H9 (cell line): ENCODE data around the gene CCL7. TPM values are rescaled to one million over a fixed set of nuclear protein-coding genes. Genes with fewer than 3 reads are reported as not detected.
A peak's percentile ranks its signal among the peaks of the same experiment; 100 is the strongest.

ENCODE experiments used
- DNase-seq: peaks from one replicate; pipeline ENCODE4 v3.0.0-alpha.2; 2017
- H2AFZ ChIP-seq: one replicate; pipeline ENCODE4 v1.6.1; 2013; ENCODE audit warnings: mild to moderate bottlenecking, low read length, control low read depth, moderate library complexity
- H2AK5ac ChIP-seq: 2 replicates; pipeline ENCODE4 v1.6.1; 2013; ENCODE audit warnings: low read length, control low read depth, mixed read lengths; ENCODE audit not compliant: insufficient read length
- H2BK120ac ChIP-seq: one replicate; pipeline ENCODE4 v1.6.1; 2013; ENCODE audit warnings: low read depth, mild to moderate bottlenecking, low read length, control low read depth, inconsistent platforms; ENCODE audit not compliant: poor library complexity, severe bottlenecking
- H2BK12ac ChIP-seq: 2 replicates; pipeline ENCODE4 v1.6.1; 2013; ENCODE audit warnings: low read length, control low read depth, mixed read lengths, low read depth; ENCODE audit not compliant: insufficient read length
- H2BK15ac ChIP-seq: 2 replicates; pipeline ENCODE4 v1.6.1; 2013; ENCODE audit warnings: low read depth, low read length, control low read depth
- H2BK20ac ChIP-seq: one replicate; pipeline ENCODE4 v1.6.1; 2013; ENCODE audit warnings: low read depth, mild to moderate bottlenecking, low read length, control low read depth, inconsistent platforms; ENCODE audit not compliant: poor library complexity, severe bottlenecking
- H2BK5ac ChIP-seq: 2 replicates; pipeline ENCODE4 v1.6.1; 2013; ENCODE audit warnings: low read length, control low read depth, mixed read lengths; ENCODE audit not compliant: insufficient read length
- H3K14ac ChIP-seq: 2 replicates; pipeline ENCODE4 v1.6.1; 2013; ENCODE audit warnings: low read length, control low read depth; ENCODE audit not compliant: insufficient read depth
- H3K18ac ChIP-seq: 2 replicates; pipeline ENCODE4 v1.6.1; 2013; ENCODE audit warnings: low read depth, mild to moderate bottlenecking, mixed read lengths, low read length, control low read depth; ENCODE audit not compliant: insufficient read length
- H3K23ac ChIP-seq: 2 replicates; pipeline ENCODE4 v1.6.1; 2013; ENCODE audit warnings: low read length, control low read depth, mixed read lengths, low read depth; ENCODE audit not compliant: insufficient read length
- H3K23me2 ChIP-seq: 2 replicates; pipeline ENCODE4 v1.6.1; 2013; ENCODE audit warnings: low read depth, mild to moderate bottlenecking, mixed read lengths, low read length, control low read depth; ENCODE audit not compliant: insufficient read length, poor library complexity, severe bottlenecking
- H3K27ac ChIP-seq: 2 replicates; pipeline ENCODE4 v1.5.1; 2013; ENCODE audit warnings: low read length, control low read depth, mixed read lengths, low read depth; ENCODE audit not compliant: insufficient read length
- H3K27me3 ChIP-seq: 2 replicates; pipeline ENCODE4 v1.6.1; 2013; ENCODE audit warnings: low read length, control low read depth, inconsistent platforms; ENCODE audit not compliant: insufficient read depth
- H3K4ac ChIP-seq: 2 replicates; pipeline ENCODE4 v1.6.1; 2013; ENCODE audit warnings: low read depth, mild to moderate bottlenecking, control low read depth, inconsistent platforms, low read length, moderate library complexity
- H3K4me1 ChIP-seq: 2 replicates; pipeline ENCODE4 v1.6.1; 2013; ENCODE audit warnings: low read length, control low read depth, inconsistent platforms; ENCODE audit not compliant: insufficient read depth
- H3K4me2 ChIP-seq: 2 replicates; pipeline ENCODE4 v1.6.1; 2013; ENCODE audit warnings: low read length, control low read depth, mixed read lengths; ENCODE audit not compliant: insufficient read length, insufficient read depth
- H3K56ac ChIP-seq: 2 replicates; pipeline ENCODE4 v1.6.1; 2013; ENCODE audit warnings: low read depth, mild to moderate bottlenecking, mixed read lengths, low read length, control low read depth; ENCODE audit not compliant: insufficient read length
- H3K79me1 ChIP-seq: 2 replicates; pipeline ENCODE4 v1.6.1; 2013; ENCODE audit warnings: low read depth, mild to moderate bottlenecking, moderate library complexity, low read length, control low read depth, inconsistent platforms; ENCODE audit not compliant: insufficient read depth, poor library complexity, severe bottlenecking
- H3K79me2 ChIP-seq: 2 replicates; pipeline ENCODE4 v1.6.1; 2013; ENCODE audit warnings: low read length, control low read depth, inconsistent platforms; ENCODE audit not compliant: insufficient read depth
- H3K9ac ChIP-seq: 2 replicates; pipeline ENCODE4 v1.6.1; 2013; ENCODE audit warnings: low read length, control low read depth, mixed read lengths; ENCODE audit not compliant: insufficient read length; ENCODE audit errors: extremely low read depth
- H3K9me3 ChIP-seq: one replicate; pipeline ENCODE4 v1.6.1; 2013; ENCODE audit warnings: low read depth, low read length, inconsistent platforms; ENCODE audit not compliant: control insufficient read depth
- H3T11ph ChIP-seq: one replicate; pipeline ENCODE4 v1.6.1; 2013; ENCODE audit warnings: mild to moderate bottlenecking, low read length, control low read depth, inconsistent platforms
- H4K20me1 ChIP-seq: one replicate; pipeline ENCODE4 v1.6.1; 2013; ENCODE audit not compliant: control insufficient read depth, insufficient read length, insufficient read depth
- H4K5ac ChIP-seq: 2 replicates; pipeline ENCODE4 v1.6.1; 2013; ENCODE audit warnings: low read depth, mild to moderate bottlenecking, mixed read lengths, low read length, control low read depth; ENCODE audit not compliant: insufficient read length
- H4K8ac ChIP-seq: replicated peaks from 2 replicates; pipeline ENCODE4 v1.6.1; 2013; ENCODE audit warnings: low read length, control low read depth, mixed read lengths, low read depth; ENCODE audit not compliant: insufficient read length
- H4K91ac ChIP-seq: 2 replicates; pipeline ENCODE4 v1.6.1; 2013; ENCODE audit warnings: low read depth, mild to moderate bottlenecking, moderate library complexity, mixed read lengths, low read length, control low read depth; ENCODE audit not compliant: insufficient read length
- H3K27ac Mint-ChIP-seq, 3 experiments: 2 replicates in 2 of 3; 3 replicates in 1 of 3; pipeline ENCODE4 v1.8.0; 2020 to 2021; ENCODE audit warnings: mixed read lengths in 3 of 3, mild to moderate bottlenecking in 1 of 3, moderate library complexity in 1 of 3
- H3K27me3 Mint-ChIP-seq: 2 replicates; pipeline ENCODE4 v1.8.0; 2021; ENCODE audit warnings: low read depth, mild to moderate bottlenecking, moderate library complexity, mixed read lengths
- H3K36me3 Mint-ChIP-seq, 3 experiments: 2 replicates in 2 of 3; 3 replicates in 1 of 3; pipeline ENCODE4 v1.8.0; 2020 to 2021; ENCODE audit warnings: low read depth in 3 of 3, mixed read lengths in 3 of 3; ENCODE audit not compliant: insufficient read depth in 1 of 3
- H3K4me1 Mint-ChIP-seq, 2 experiments: 2 replicates each; pipeline ENCODE4 v1.8.0; 2020; ENCODE audit warnings: mixed read lengths in 2 of 2
- H3K4me3 Mint-ChIP-seq, 2 experiments: 2 replicates in 1 of 2; 3 replicates in 1 of 2; pipeline ENCODE4 v1.8.0; 2020 to 2021; ENCODE audit warnings: mild to moderate bottlenecking in 2 of 2, mixed read lengths in 2 of 2, moderate library complexity in 1 of 2
- H3K9me3 Mint-ChIP-seq, 2 experiments: 2 replicates in 1 of 2; 3 replicates in 1 of 2; pipeline ENCODE4 v1.8.0; 2020; ENCODE audit warnings: mild to moderate bottlenecking in 2 of 2, mixed read lengths in 2 of 2, moderate library complexity in 1 of 2
- WGBS: extraction: QIAGEN DNeasy Blood & Tissue Kit; methylation state at CpG from one replicate; pipeline ENCODE4 v1.1.7; 2013; ENCODE audit warnings: missing lambda C conversion rate, low lambda C conversion rate, mixed read lengths; ENCODE audit not compliant: insufficient read length; ENCODE audit errors: extremely low coverage; 5-methylcytosine and 5-hydroxymethylcytosine counted together
- total RNA-seq: library from RNA; stranded (reverse); gene quantifications from 2 replicates; pipeline ENCODE4 v1.2.1, GENCODE V29; 2021
- TF ChIP-seq, protein P1 (sequence below): fragments of 200-600 bp; sonication (generic); conservative IDR thresholded peaks from 3 replicates; pipeline ENCODE4 v1.8.0; 2021; ENCODE audit warnings: antibody characterized with exemption, mild to moderate bottlenecking

The CCL7 gene
- total RNA-seq, 1 experiment from 2014 or later = not detected

DNA sequence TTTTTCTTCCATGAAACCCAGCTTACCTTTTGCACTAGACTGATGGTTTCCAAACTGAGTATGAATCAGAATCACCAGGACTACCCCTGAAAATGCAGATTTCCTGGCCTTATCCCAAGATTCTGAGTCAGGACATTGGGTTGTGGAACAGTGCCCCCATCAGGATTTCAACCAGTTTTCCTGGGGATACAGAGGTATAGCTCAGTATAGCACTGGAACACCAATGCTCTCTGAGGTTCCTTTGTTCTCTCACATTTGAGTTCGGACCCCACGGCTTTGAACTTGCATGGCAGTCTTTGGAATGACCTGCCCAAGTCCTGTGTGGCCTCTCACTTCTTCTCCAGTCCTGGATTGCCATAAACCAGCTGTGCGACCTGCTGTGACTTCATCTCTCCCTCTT, 36.4 kb downstream of the CCL7 start:
- Histone ChIP-seq H3T11ph (no peak overlapping the region), H2BK20ac (no peak overlapping the region), H2BK5ac (no peak overlapping the region), H3K9me3 (no peaks in the 10 kb centered on the region), H4K20me1 (no peaks in the 10 kb centered on the region), H3K23ac (no peak overlapping the region), H2BK120ac (no peak overlapping the region), H2BK12ac (no peak overlapping the region), H3K4me1 (no peaks in the 10 kb centered on the region), H4K5ac (no peak overlapping the region), H3K27ac (no peak overlapping the region), H3K56ac (no peak overlapping the region), H2AK5ac (no peak overlapping the region), H2AFZ (no peak overlapping the region), H3K79me2 (no peaks in the 10 kb centered on the region), H3K23me2 (no peaks in the 10 kb centered on the region), H3K79me1 (no peaks in the 10 kb centered on the region), H3K9ac (no peak overlapping the region), H3K4ac (no peak overlapping the region), H3K14ac (no peak overlapping the region), H3K18ac (no peak overlapping the region), H4K91ac (no peak overlapping the region), H2BK15ac (no peak overlapping the region), H4K8ac (no peak overlapping the region), H3K27me3 (no peaks in the 10 kb centered on the region), H3K4me2 (no peak overlapping the region)
- WGBS = no CpG with 5 or more reads among the region's 3 CpGs
- DNase-seq = peak; percentile 54
- no peaks in the 10 kb centered on the region for H3K9me3 Mint-ChIP-seq
- peaks cover 0 to 5% of the 10 kb centered on the region in 2 experiments; a peak in 3 of 4 replicates for H3K4me1 Mint-ChIP-seq
- no peak overlapping the region for H3K4me3 Mint-ChIP-seq
- no peaks in the 10 kb centered on the region for H3K36me3 Mint-ChIP-seq
- H3K27me3 Mint-ChIP-seq = peaks cover 4% of the 10 kb centered on the region
- TF ChIP-seq, protein P1, sequence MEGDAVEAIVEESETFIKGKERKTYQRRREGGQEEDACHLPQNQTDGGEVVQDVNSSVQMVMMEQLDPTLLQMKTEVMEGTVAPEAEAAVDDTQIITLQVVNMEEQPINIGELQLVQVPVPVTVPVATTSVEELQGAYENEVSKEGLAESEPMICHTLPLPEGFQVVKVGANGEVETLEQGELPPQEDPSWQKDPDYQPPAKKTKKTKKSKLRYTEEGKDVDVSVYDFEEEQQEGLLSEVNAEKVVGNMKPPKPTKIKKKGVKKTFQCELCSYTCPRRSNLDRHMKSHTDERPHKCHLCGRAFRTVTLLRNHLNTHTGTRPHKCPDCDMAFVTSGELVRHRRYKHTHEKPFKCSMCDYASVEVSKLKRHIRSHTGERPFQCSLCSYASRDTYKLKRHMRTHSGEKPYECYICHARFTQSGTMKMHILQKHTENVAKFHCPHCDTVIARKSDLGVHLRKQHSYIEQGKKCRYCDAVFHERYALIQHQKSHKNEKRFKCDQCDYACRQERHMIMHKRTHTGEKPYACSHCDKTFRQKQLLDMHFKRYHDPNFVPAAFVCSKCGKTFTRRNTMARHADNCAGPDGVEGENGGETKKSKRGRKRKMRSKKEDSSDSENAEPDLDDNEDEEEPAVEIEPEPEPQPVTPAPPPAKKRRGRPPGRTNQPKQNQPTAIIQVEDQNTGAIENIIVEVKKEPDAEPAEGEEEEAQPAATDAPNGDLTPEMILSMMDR = peak; percentile 71
- no peak overlapping the region for H3K27ac Mint-ChIP-seq
